Measurements from ENCODE around the gene SMURF1. TPM values are rescaled to one million over a fixed set of nuclear protein-coding genes. Genes with fewer than 3 reads are reported as not detected.

The SMURF1 gene
- total and polyA plus RNA-seq, 2 of the 8 experiments (the other 6 are each of a cell fraction or from before 2014, with no cell fraction given): 9.6 to 24.5 TPM

DNA sequence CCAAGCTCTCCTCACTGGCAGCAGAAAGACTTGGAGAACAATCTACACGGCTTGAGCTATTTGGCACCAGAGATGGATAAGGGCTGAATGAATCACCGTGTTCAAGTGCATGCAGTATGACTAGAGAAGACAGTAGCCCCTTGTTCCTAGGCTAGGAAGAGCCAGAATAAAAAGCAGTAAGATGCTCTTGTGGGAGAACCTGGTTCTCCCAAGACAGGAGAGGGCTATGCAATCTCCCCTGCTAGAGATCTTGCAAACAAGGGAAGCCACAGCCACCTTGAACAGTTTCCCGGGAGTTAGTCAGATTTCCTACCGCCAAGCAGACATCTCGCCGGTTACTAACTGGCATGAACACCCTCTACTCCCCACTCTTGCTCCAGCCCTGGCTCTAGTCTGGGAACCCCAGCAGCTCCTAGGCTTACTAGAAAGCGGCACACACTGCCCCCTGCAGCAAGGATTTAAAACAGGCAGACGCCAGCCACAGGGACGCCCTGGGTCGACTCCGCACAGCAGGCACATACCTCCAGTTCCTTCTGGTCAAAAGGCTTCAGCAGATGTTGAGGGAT lies 107.3 kb downstream of the SMURF1 start:
- no peak overlapping the region for H3K27ac ChIP-seq (ENCODE audit: low read depth, low read length)
- no peaks in the 10 kb centered on the region for H3K4me1 ChIP-seq (replicated peaks in 1 of 4; ENCODE audit: control insufficient read depth in 3 of 4, insufficient read depth in 4 of 4, low read length in 3 of 4)
- H4K5ac ChIP-seq (ENCODE audit: insufficient read length, low read depth, low read length): no peak overlapping the region
- no peak overlapping the region for H4K8ac ChIP-seq (ENCODE audit: extremely low read depth, insufficient read depth, low read length)
- POLR2A ChIA-PET (ENCODE audit: partially characterized antibody): interaction anchor here (0.6 to 1.2 kb wide), 2 partner anchors 10 to 16 kb away, joined by 3 to 4 read pairs; no protein-coding TSS in a partner anchor
- no peak overlapping the region for H3K4me2 ChIP-seq (ENCODE audit: insufficient read depth in 1 of 2, low read depth in 2 of 2, low read length in 2 of 2)
- H4K20me1 ChIP-seq (replicated peaks in 1 of 2; ENCODE audit: control insufficient read depth in 1 of 2, insufficient read depth in 2 of 2, low read length in 2 of 2): peaks cover 6 to 8% of the 10 kb centered on the region in 2 experiments
- peaks cover 22 to 64% (median 50%) of the 10 kb centered on the region in 4 experiments for H3K36me3 ChIP-seq (ENCODE audit: control insufficient read depth in 2 of 4, insufficient read depth in 4 of 4, low read length in 3 of 4)
- CTCF ChIA-PET (ENCODE audit: partially characterized antibody): interaction anchor here (0.5 to 6.2 kb wide), 45 partner anchors 9 to 635 kb away, joined by 3 to 87 read pairs (median 3); partner anchors contain the start of gene KPNA7
- no peak overlapping the region for H2BK12ac ChIP-seq (ENCODE audit: low read depth, low read length)
- no peak overlapping the region for H3K56ac ChIP-seq (replicated peaks; ENCODE audit: insufficient read length, low read depth, low read length)
- H3K23ac ChIP-seq (ENCODE audit: insufficient read length): no peak overlapping the region
- FAIRE-seq (peak; percentile 42), DNase-seq (ENCODE audit: low read depth in 1 of 2, low spot score in 2 of 2) (peak; percentile 41 to 84)
- no peaks in the 10 kb centered on the region for H3K9me3 ChIP-seq (ENCODE audit: insufficient read depth in 2 of 2, low read depth in 1 of 2, low read length in 1 of 2)
- no peak overlapping the region for H4K91ac ChIP-seq (replicated peaks; ENCODE audit: insufficient read length, low read length)
- TF ChIP-seq, protein P1, sequence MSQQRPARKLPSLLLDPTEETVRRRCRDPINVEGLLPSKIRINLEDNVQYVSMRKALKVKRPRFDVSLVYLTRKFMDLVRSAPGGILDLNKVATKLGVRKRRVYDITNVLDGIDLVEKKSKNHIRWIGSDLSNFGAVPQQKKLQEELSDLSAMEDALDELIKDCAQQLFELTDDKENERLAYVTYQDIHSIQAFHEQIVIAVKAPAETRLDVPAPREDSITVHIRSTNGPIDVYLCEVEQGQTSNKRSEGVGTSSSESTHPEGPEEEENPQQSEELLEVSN (IDR thresholded peaks at IDR 0.05): no peak
- TF ChIP-seq YY1 (IDR thresholded peaks at IDR 0.05; ENCODE audit: low read depth, low read length) (no peak), SIRT6 (IDR thresholded peaks at IDR 0.05; ENCODE audit: low read length) (no peak), MAFK (IDR thresholded peaks at IDR 0.05; ENCODE audit: low read depth, low read length) (no peak), JUND (IDR thresholded peaks at IDR 0.05; ENCODE audit: low read length) (no peak), SP2 (IDR thresholded peaks at IDR 0.05; ENCODE audit: low read length) (no peak), ASH2L (IDR thresholded peaks at IDR 0.05; ENCODE audit: low read length) (no peak), RFX5 (IDR thresholded peaks at IDR 0.05; ENCODE audit: borderline replicate concordance, low read depth, low read length) (no peak), RAD21 (IDR thresholded peaks at IDR 0.05 in 1 of 2, conservative IDR thresholded peaks at IDR 0.05 in 1 of 2; ENCODE audit: low read depth in 2 of 2, low read length in 2 of 2) (peak; percentile 47 to 56)
- TF ChIP-seq, protein P2, sequence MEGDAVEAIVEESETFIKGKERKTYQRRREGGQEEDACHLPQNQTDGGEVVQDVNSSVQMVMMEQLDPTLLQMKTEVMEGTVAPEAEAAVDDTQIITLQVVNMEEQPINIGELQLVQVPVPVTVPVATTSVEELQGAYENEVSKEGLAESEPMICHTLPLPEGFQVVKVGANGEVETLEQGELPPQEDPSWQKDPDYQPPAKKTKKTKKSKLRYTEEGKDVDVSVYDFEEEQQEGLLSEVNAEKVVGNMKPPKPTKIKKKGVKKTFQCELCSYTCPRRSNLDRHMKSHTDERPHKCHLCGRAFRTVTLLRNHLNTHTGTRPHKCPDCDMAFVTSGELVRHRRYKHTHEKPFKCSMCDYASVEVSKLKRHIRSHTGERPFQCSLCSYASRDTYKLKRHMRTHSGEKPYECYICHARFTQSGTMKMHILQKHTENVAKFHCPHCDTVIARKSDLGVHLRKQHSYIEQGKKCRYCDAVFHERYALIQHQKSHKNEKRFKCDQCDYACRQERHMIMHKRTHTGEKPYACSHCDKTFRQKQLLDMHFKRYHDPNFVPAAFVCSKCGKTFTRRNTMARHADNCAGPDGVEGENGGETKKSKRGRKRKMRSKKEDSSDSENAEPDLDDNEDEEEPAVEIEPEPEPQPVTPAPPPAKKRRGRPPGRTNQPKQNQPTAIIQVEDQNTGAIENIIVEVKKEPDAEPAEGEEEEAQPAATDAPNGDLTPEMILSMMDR (IDR thresholded peaks at IDR 0.05; ENCODE audit: control extremely low read depth in 1 of 3, insufficient read depth in 1 of 3, low read depth in 1 of 3, low read length in 3 of 3): peak; percentile 61 to 74 (median 67)
- no peaks in the 10 kb centered on the region for H3K79me2 ChIP-seq (ENCODE audit: control insufficient read depth in 1 of 2, insufficient read depth in 2 of 2, low read length in 2 of 2)
- no peaks in the 10 kb centered on the region for H3K79me1 ChIP-seq (ENCODE audit: low read depth, low read length)
- H3K14ac ChIP-seq (ENCODE audit: insufficient read length): no peak overlapping the region
- H2BK120ac ChIP-seq (replicated peaks; ENCODE audit: low read depth, low read length): no peak overlapping the region
- H3K4ac ChIP-seq (replicated peaks; ENCODE audit: insufficient read length, low read depth, low read length): no peak overlapping the region
- H3K4me3 ChIP-seq (ENCODE audit: extremely low read depth in 1 of 4, insufficient read depth in 2 of 4, low read depth in 3 of 4, low read length in 4 of 4): no peak overlapping the region
- H2AFZ ChIP-seq (ENCODE audit: low read length): no peak overlapping the region
- H3K18ac ChIP-seq (ENCODE audit: extremely low read depth, low read length): no peak overlapping the region
- WGBS, 2 experiments (ENCODE audit: extremely low coverage in 1 of 2, insufficient coverage in 1 of 2, insufficient read length in 1 of 2, insufficient replicate concordance in 2 of 2, low coverage in 1 of 2, low lambda C conversion rate in 2 of 2, missing lambda C conversion rate in 1 of 2): 81% methylated on average over 11 of the region's 11 CpGs; no CpG with 5 or more reads in 1 of the 2 experiments
- H3K23me2 ChIP-seq (ENCODE audit: low read depth, low read length): no peaks in the 10 kb centered on the region
- no peak overlapping the region for H3K9ac ChIP-seq (replicated peaks in 1 of 4; ENCODE audit: extremely low read depth in 1 of 4, low read depth in 3 of 4, low read length in 3 of 4)
- no peak overlapping the region for H2BK15ac ChIP-seq (ENCODE audit: low read length)
- no peak overlapping the region for H2BK20ac ChIP-seq (ENCODE audit: low read length)
- no peaks in the 10 kb centered on the region for H3K27me3 ChIP-seq (replicated peaks in 1 of 4; ENCODE audit: control insufficient read depth in 3 of 4, extremely low read depth in 1 of 4, insufficient read depth in 3 of 4, low read length in 3 of 4)
- H2AK5ac ChIP-seq (ENCODE audit: low read depth, low read length): no peak overlapping the region
- H2BK5ac ChIP-seq (ENCODE audit: low read depth, low read length): no peak overlapping the region

Measured in H1 (cell line).